Lung (tissue), 13 donors: ENCODE results near the gene WFDC8. TPM values are rescaled to one million over a fixed set of nuclear protein-coding genes. Genes with fewer than 3 reads are reported as not detected.

Source experiments
- ATAC-seq: fragments of 200-7000 bp; cut with Tn5 transposase; one replicate; pipeline ENCODE4 v1.9.1; 2020; ENCODE audit warnings: moderate number of reproducible peaks; ENCODE audit not compliant: insufficient read depth, low FRiP score
- DNase-seq, 3 donors: peaks; one replicate each; pipeline ENCODE4 v3.0.0-alpha.2; 2013 to 2017
- H3K27ac ChIP-seq, 2 donors: one replicate each; pipeline ENCODE4 v1.5.1; 2013; ENCODE audit warnings: mild to moderate bottlenecking in 2 of 2, moderate library complexity in 2 of 2, control low read depth in 1 of 2, inconsistent platforms in 1 of 2, low read depth in 1 of 2, low read length in 1 of 2
- H3K27me3 ChIP-seq, 3 donors: one replicate each; pipeline ENCODE4 v1.5.1; 2013; ENCODE audit warnings: low read length in 2 of 3; ENCODE audit not compliant: control insufficient read depth in 3 of 3, insufficient read depth in 3 of 3
- H3K36me3 ChIP-seq, 4 donors: one replicate each; pipeline ENCODE4 v1.5.1; 2013; ENCODE audit warnings: low read length in 4 of 4, mild to moderate bottlenecking in 1 of 4, moderate library complexity in 1 of 4; ENCODE audit not compliant: control insufficient read depth in 4 of 4, insufficient read depth in 4 of 4
- H3K4me1 ChIP-seq, 5 donors: one replicate each; pipeline ENCODE4 v1.5.1; 2013; ENCODE audit warnings: low read length in 5 of 5, mild to moderate bottlenecking in 2 of 5, moderate library complexity in 1 of 5; ENCODE audit not compliant: control insufficient read depth in 5 of 5, insufficient read depth in 5 of 5
- H3K4me3 ChIP-seq: one replicate; pipeline ENCODE4 v1.5.1; 2013; ENCODE audit warnings: mild to moderate bottlenecking, control low read depth, moderate library complexity
- H3K9ac ChIP-seq, 2 donors: one replicate each; pipeline ENCODE4 v1.5.1; 2013; ENCODE audit warnings: low read length in 2 of 2, control low read depth in 1 of 2; ENCODE audit not compliant: insufficient read depth in 1 of 2
- H3K9me3 ChIP-seq, 4 donors: one replicate each; pipeline ENCODE4 v1.5.1; 2013; ENCODE audit warnings: low read length in 3 of 4, mild to moderate bottlenecking in 1 of 4, moderate library complexity in 1 of 4; ENCODE audit not compliant: control insufficient read depth in 4 of 4, insufficient read depth in 3 of 4
- CTCF ChIP-seq: IDR thresholded peaks from 2 replicates; pipeline ENCODE4 v1.5.1; 2012; ENCODE audit warnings: mild to moderate bottlenecking; ENCODE audit errors: control extremely low read depth, extremely low read depth
- WGBS, 2 donors: extraction: QIAGEN DNeasy Blood & Tissue Kit; methylation state at CpG; one replicate each; pipeline ENCODE4 v1.1.7; 2013; 5-methylcytosine and 5-hydroxymethylcytosine counted together
- polyA plus RNA-seq, 2 donors: library from polyadenylated mRNA; stranded (reverse); fragments of 200-250 nt; gene quantifications; one replicate each; pipeline ENCODE4 v1.2.1, GENCODE V29; 2013
- small RNA-seq: library from RNA; depleted of rRNA; stranded (forward); fragments of <200 nt; gene quantifications from one replicate; pipeline ENCODE3, GENCODE V24; 2014; ENCODE audit warnings: low replicate concordance
- total RNA-seq, 2 donors: library from RNA; depleted of rRNA in 1 of 2; stranded (reverse); fragments of >200 nt in 1 of 2; gene quantifications; one replicate each; pipeline ENCODE4 v1.2.1, GENCODE V29; 2014 to 2021
- donor health status: control.
- donor health status: control.
- donor health status: Bipolar disorder and iron deficiency.
- donor health status: healthy.
- donor health status: DM: yes; HTN: yes; CAD: no.

Gene WFDC8
- total and polyA plus RNA-seq, 4 donors: 0.26 TPM; not detected in 3

- DNase-seq (no peak), ATAC-seq (no peak)
- Histone ChIP-seq H3K9me3 (peaks cover 0 to 2% (median 0%) of the 10 kb centered on the region in 4 donors), H3K4me3 (no peak overlapping the region), H3K36me3 (no peaks in the 10 kb centered on the region), H3K27ac (no peak overlapping the region), H3K27me3 (no peaks in the 10 kb centered on the region), H3K4me1 (no peaks in the 10 kb centered on the region), H3K9ac (no peak overlapping the region)
- 50 to 62% methylated on average over 1 of the region's 1 CpG for WGBS, 2 donors
- no peak for TF ChIP-seq CTCF
Observed at GRCh38 chr20:45502561-45502960, 76.5 kb downstream of the WFDC8 start.

Small RNA genes within 50 kb of the gene (small RNA-seq; reads per million reads assigned to genes)
- not detected for gene AL031663.1
- gene HSPD1P21: not detected
- not detected for gene RNA5SP485

Other genes starting within 250 kb of the WFDC8 start
- gene SDC4, start 230.9 kb downstream of the WFDC8 start, total RNA-seq: 100 to 1,000 TPM; 250 to 313 TPM
- 100 to 1,000 TPM; 239 to 258 TPM for gene SDC4, start 230.9 kb downstream of the WFDC8 start, polyA plus RNA-seq
- gene SYS1, start 216.1 kb downstream of the WFDC8 start, total RNA-seq: 10 to 100 TPM; 21.3 to 45.5 TPM
- gene SYS1, start 216.1 kb downstream of the WFDC8 start, polyA plus RNA-seq: 10 to 100 TPM; 24.9 to 57.5 TPM
- gene TP53TG5, start 201.0 kb downstream of the WFDC8 start, total RNA-seq: not detected
- under 1 TPM; 0.03 to 0.28 TPM for gene TP53TG5, start 201.0 kb downstream of the WFDC8 start, polyA plus RNA-seq
- gene DBNDD2, start 171.0 kb downstream of the WFDC8 start, total RNA-seq: 10 to 100 TPM; 11.7 to 61.1 TPM
- gene DBNDD2, start 171.0 kb downstream of the WFDC8 start, polyA plus RNA-seq: 10 to 100 TPM; 54.6 to 75.4 TPM
- 100 to 1,000 TPM in 1 of 2 donors, 10 to 100 TPM in 1; 33.6 to 107 TPM for gene PIGT, start 163.1 kb downstream of the WFDC8 start, total RNA-seq
- gene PIGT, start 163.1 kb downstream of the WFDC8 start, polyA plus RNA-seq: 10 to 100 TPM; 71.6 to 73.0 TPM
- gene WFDC2, start 109.5 kb downstream of the WFDC8 start, total RNA-seq: 100 to 1,000 TPM in 1 of 2 donors, 10 to 100 TPM in 1; 62.8 to 499 TPM
- 1,000 to 10,000 TPM in 1 of 2 donors, 100 to 1,000 TPM in 1; 547 to 1,020 TPM for gene WFDC2, start 109.5 kb downstream of the WFDC8 start, polyA plus RNA-seq
- not detected for gene SPINT3, start 63.7 kb downstream of the WFDC8 start, total RNA-seq
- under 1 TPM in 1 of 2 donors, not detected in 1; 0.18 TPM for gene SPINT3, start 63.7 kb downstream of the WFDC8 start, polyA plus RNA-seq
- 1 to 10 TPM in 1 of 2 donors, not detected in 1; 2.3 TPM for gene WFDC6, start 39.8 kb downstream of the WFDC8 start, total RNA-seq
- gene WFDC6, start 39.8 kb downstream of the WFDC8 start, polyA plus RNA-seq: 1 to 10 TPM in 1 of 2 donors, under 1 TPM in 1; 0.24 to 1.0 TPM
- gene EPPIN, start 31.9 kb downstream of the WFDC8 start, total RNA-seq: 1 to 10 TPM in 1 of 2 donors, under 1 TPM in 1; 0.09 to 1.3 TPM
- under 1 TPM; 0.13 to 0.53 TPM for gene EPPIN, start 31.9 kb downstream of the WFDC8 start, polyA plus RNA-seq
- gene WFDC10A, start 50.5 kb upstream of the WFDC8 start, total RNA-seq: not detected
- not detected for gene WFDC10A, start 50.5 kb upstream of the WFDC8 start, polyA plus RNA-seq
- not detected for gene WFDC9, start 52.0 kb upstream of the WFDC8 start, total RNA-seq
- not detected for gene WFDC9, start 52.0 kb upstream of the WFDC8 start, polyA plus RNA-seq
- gene WFDC11, start 91.0 kb upstream of the WFDC8 start, total RNA-seq: not detected
- not detected for gene WFDC11, start 91.0 kb upstream of the WFDC8 start, polyA plus RNA-seq
- gene WFDC13, start 122.8 kb upstream of the WFDC8 start, total RNA-seq: under 1 TPM in 1 of 2 donors, not detected in 1; 0.17 TPM
- under 1 TPM; 0.03 to 0.10 TPM for gene WFDC13, start 122.8 kb upstream of the WFDC8 start, polyA plus RNA-seq
- 1 to 10 TPM in 1 of 2 donors, not detected in 1; 2.0 TPM for gene WFDC10B, start 125.7 kb upstream of the WFDC8 start, total RNA-seq
- gene WFDC10B, start 125.7 kb upstream of the WFDC8 start, polyA plus RNA-seq: 1 to 10 TPM; 1.5 to 2.0 TPM
- gene SPINT4, start 143.1 kb upstream of the WFDC8 start, total RNA-seq: not detected
- not detected for gene SPINT4, start 143.1 kb upstream of the WFDC8 start, polyA plus RNA-seq
- gene WFDC3, start 212.6 kb upstream of the WFDC8 start, total RNA-seq: 1 to 10 TPM; 1.8 to 3.6 TPM
- 10 to 100 TPM; 11.4 to 20.9 TPM for gene WFDC3, start 212.6 kb upstream of the WFDC8 start, polyA plus RNA-seq
- 10 to 100 TPM; 21.1 to 38.5 TPM for gene DNTTIP1, start 212.7 kb upstream of the WFDC8 start, total RNA-seq
- 10 to 100 TPM; 66.4 to 72.1 TPM for gene DNTTIP1, start 212.7 kb upstream of the WFDC8 start, polyA plus RNA-seq
- gene UBE2C, start 233.4 kb upstream of the WFDC8 start, total RNA-seq: 1 to 10 TPM; 2.5 to 3.9 TPM
- 10 to 100 TPM in 1 of 2 donors, 1 to 10 TPM in 1; 7.2 to 17.0 TPM for gene UBE2C, start 233.4 kb upstream of the WFDC8 start, polyA plus RNA-seq
- under 1 TPM in 1 of 2 donors, not detected in 1; 0.54 TPM for gene TNNC2, start 248.0 kb upstream of the WFDC8 start, total RNA-seq
- gene TNNC2, start 248.0 kb upstream of the WFDC8 start, polyA plus RNA-seq: 1 to 10 TPM; 1.1 to 1.5 TPM